Esophagus squamous epithelium (tissue), 5 donors: Measurements from ENCODE around the gene BCAR3. TPM values are rescaled to one million over a fixed set of nuclear protein-coding genes. Genes with fewer than 3 reads are reported as not detected.

Experiments used
- DNase-seq: peaks from one replicate; lab custom pipeline; 2025; lab: John Stamatoyannopoulos, UW
- H3K27ac ChIP-seq, 4 donors: fragments of 200-600 bp; sonication (generic); one replicate each; pipeline ENCODE4 v1.5.1; 2016 to 2019; ENCODE audit warnings: mild to moderate bottlenecking in 1 of 4
- H3K27me3 ChIP-seq, 4 donors: fragments of 200-600 bp; sonication (generic); 1 replicate in 3 of 4; 2 replicates in 1 of 4; pipeline versions ENCODE4 v1.5.1 to v1.6.0; 2017 to 2021; ENCODE audit warnings: antibody characterized with exemption in 1 of 4
- H3K36me3 ChIP-seq, 3 donors: fragments of 200-600 bp; sonication (generic); one replicate each; pipeline ENCODE4 v1.5.1; 2016 to 2019
- H3K4me1 ChIP-seq, 3 donors: fragments of 200-600 bp; sonication (generic); one replicate each; pipeline ENCODE4 v1.5.1; 2017 to 2019
- H3K4me3 ChIP-seq, 4 donors: fragments of 200-600 bp; sonication (generic); 1 replicate in 3 of 4; 2 replicates in 1 of 4; pipeline ENCODE4 v1.5.1; 2016 to 2019; ENCODE audit warnings: mild to moderate bottlenecking in 2 of 4, moderate library complexity in 1 of 4
- H3K9me3 ChIP-seq, 3 donors: fragments of 200-600 bp; sonication (generic); one replicate each; pipeline ENCODE4 v1.5.1; 2016 to 2019
- POLR2A ChIP-seq, 4 donors: fragments of 450-650 bp; IDR thresholded peaks; one replicate each; pipeline ENCODE4 v1.6.1; 2017; ENCODE audit warnings: antibody characterized with exemption in 4 of 4, mild to moderate bottlenecking in 4 of 4, moderate library complexity in 3 of 4
- WGBS, 2 donors: methylation state at CpG; one replicate each; pipeline ENCODE4 v1.1.5; 2018; 5-methylcytosine and 5-hydroxymethylcytosine counted together
- intact Hi-C: fragments of 100-400 bp; cut with DNase I; formaldehyde crosslinking; loops from one replicate; pipeline ENCODE4 v1.15.0; 2022
- total RNA-seq, 4 donors: library from RNA; depleted of rRNA; stranded (reverse); fragments of >200 nt; gene quantifications; one replicate each; pipeline ENCODE4 v1.1.0, GENCODE V29; 2016
- TF ChIP-seq, protein P1 (sequence below), 6 experiments: fragments of 450-650 bp in 4 of 6; fragments of 200-600 bp in 2 of 6; sonication (generic) in 2 of 6; IDR thresholded peaks; one replicate each; pipeline ENCODE4 v1.5.1; 2016 to 2019; ENCODE audit warnings: antibody characterized with exemption in 6 of 6, mild to moderate bottlenecking in 4 of 6, moderate library complexity in 4 of 6
- donor health status: DM: yes; HTN: yes; CAD: no.

Gene BCAR3
- total RNA-seq, 4 donors from 2014 or later = 6.9 to 17.5 (median 9.4) TPM

DNA sequence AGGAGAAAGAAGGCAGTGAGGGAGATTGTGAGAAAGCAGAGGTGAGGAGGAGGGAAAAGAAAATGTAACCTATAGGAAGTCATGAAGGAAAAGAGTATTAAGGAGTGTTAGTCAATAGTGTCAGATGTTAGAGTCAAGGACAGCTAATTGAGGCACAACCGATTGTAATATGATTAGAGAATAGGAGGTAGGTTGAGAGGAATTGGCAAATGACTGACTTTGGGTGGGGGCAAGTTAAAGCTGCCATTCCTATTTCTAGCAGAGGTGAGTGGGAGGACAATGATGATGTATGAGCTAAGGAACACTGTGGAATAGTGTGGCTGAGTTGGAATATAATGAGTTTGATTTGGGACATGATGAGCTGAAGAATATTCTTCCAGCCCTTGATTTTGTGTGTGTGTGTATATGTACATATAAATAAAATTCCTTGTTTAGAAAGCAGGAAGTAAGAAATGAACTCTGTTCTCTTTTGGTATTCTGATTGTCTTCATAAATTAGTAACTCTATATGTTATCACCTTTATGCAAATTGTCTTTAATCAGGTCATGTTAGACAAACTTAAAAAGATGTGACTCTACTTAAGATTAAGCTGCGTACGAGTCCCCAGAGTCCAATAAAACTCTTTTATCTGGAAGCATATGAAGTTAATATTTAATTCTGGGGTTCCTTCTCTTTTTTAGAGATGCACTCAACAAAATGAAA, 135.3 kb downstream of the BCAR3 start:
- intact Hi-C loops = no loop called here
- no peak overlapping the region for H3K4me3 ChIP-seq
- no peak overlapping the region for H3K27ac ChIP-seq
- no peaks in the 10 kb centered on the region for H3K4me1 ChIP-seq
- DNase-seq = no peak
- H3K9me3 ChIP-seq = no peaks in the 10 kb centered on the region
- no peaks in the 10 kb centered on the region for H3K27me3 ChIP-seq
- 93% methylated on average over 3 of the region's 3 CpGs for WGBS, 2 donors
- peaks cover 0 to 46% (median 2%) of the 10 kb centered on the region in 3 donors for H3K36me3 ChIP-seq
- no peak for TF ChIP-seq POLR2A (IDR thresholded peaks at IDR 0.05)
- TF ChIP-seq, protein P1, sequence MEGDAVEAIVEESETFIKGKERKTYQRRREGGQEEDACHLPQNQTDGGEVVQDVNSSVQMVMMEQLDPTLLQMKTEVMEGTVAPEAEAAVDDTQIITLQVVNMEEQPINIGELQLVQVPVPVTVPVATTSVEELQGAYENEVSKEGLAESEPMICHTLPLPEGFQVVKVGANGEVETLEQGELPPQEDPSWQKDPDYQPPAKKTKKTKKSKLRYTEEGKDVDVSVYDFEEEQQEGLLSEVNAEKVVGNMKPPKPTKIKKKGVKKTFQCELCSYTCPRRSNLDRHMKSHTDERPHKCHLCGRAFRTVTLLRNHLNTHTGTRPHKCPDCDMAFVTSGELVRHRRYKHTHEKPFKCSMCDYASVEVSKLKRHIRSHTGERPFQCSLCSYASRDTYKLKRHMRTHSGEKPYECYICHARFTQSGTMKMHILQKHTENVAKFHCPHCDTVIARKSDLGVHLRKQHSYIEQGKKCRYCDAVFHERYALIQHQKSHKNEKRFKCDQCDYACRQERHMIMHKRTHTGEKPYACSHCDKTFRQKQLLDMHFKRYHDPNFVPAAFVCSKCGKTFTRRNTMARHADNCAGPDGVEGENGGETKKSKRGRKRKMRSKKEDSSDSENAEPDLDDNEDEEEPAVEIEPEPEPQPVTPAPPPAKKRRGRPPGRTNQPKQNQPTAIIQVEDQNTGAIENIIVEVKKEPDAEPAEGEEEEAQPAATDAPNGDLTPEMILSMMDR (IDR thresholded peaks at IDR 0.05) = no peak

GRCh38 chr1:93542398-93542797, 139.2 kb downstream of the BCAR3 start:
- Histone ChIP-seq H3K4me1 (no peaks in the 10 kb centered on the region), H3K36me3 (peaks cover 0 to 9% (median 0%) of the 10 kb centered on the region in 3 donors), H3K9me3 (no peaks in the 10 kb centered on the region), H3K4me3 (no peak overlapping the region), H3K27ac (no peak overlapping the region), H3K27me3 (no peaks in the 10 kb centered on the region)
- intact Hi-C loops = no loop called here
- TF ChIP-seq, protein P1 (IDR thresholded peaks at IDR 0.05) = no peak
- TF ChIP-seq POLR2A (IDR thresholded peaks at IDR 0.05) = no peak
- 90 to 93% methylated on average over 1 of the region's 1 CpG for WGBS, 2 donors
- no peak for DNase-seq

- intact Hi-C loops = no loop called here
- Histone ChIP-seq H3K36me3 (peaks cover 0 to 6% (median 0%) of the 10 kb centered on the region in 3 donors), H3K27ac (no peak overlapping the region), H3K9me3 (no peaks in the 10 kb centered on the region), H3K4me1 (no peaks in the 10 kb centered on the region), H3K4me3 (no peak overlapping the region), H3K27me3 (no peaks in the 10 kb centered on the region)
- WGBS, 2 donors = 81% methylated on average over 4 of the region's 4 CpGs
- TF ChIP-seq, protein P1 (IDR thresholded peaks at IDR 0.05) = no peak
- no peak for TF ChIP-seq POLR2A (IDR thresholded peaks at IDR 0.05)
- no peak for DNase-seq
Observed at GRCh38 chr1:93541045-93541444, 140.6 kb downstream of the BCAR3 start.

GRCh38 chr1:93537924-93538323, 143.7 kb downstream of the BCAR3 start:
- Histone ChIP-seq H3K4me3 (no peak overlapping the region), H3K27ac (no peak overlapping the region), H3K9me3 (no peaks in the 10 kb centered on the region), H3K4me1 (no peaks in the 10 kb centered on the region), H3K27me3 (no peaks in the 10 kb centered on the region), H3K36me3 (no peaks in the 10 kb centered on the region)
- intact Hi-C loops = no loop called here
- TF ChIP-seq, protein P1 (IDR thresholded peaks at IDR 0.05) = no peak
- no peak for TF ChIP-seq POLR2A (IDR thresholded peaks at IDR 0.05)
- DNase-seq = no peak
- WGBS, 2 donors = 69 to 72% methylated on average over 2 of the region's 2 CpGs

DNA sequence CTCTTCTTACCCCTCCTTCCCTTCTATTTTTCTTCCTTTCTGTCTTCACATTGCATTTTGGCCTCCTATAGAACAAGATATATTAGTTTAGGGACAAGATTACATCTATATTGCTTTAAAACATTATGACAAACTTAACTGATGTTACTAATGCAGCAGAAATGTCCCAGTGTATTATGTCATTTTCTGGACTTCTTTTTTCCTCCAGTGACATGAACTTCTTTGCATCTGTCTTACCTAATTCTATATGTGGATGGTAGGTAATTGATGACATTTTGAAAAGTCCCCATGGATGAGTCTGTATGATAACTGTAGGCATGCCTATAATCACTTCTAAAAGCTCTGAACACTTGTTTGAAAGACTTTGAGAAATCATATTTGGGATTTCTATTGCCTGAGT, 144.2 kb downstream of the BCAR3 start:
- H3K4me1 ChIP-seq = no peaks in the 10 kb centered on the region
- no peaks in the 10 kb centered on the region for H3K27me3 ChIP-seq
- no peak for DNase-seq
- TF ChIP-seq POLR2A (IDR thresholded peaks at IDR 0.05) = no peak
- TF ChIP-seq, protein P1 (IDR thresholded peaks at IDR 0.05) = no peak
- H3K27ac ChIP-seq = no peak overlapping the region
- H3K9me3 ChIP-seq = no peaks in the 10 kb centered on the region
- intact Hi-C loops = no loop called here
- no peaks in the 10 kb centered on the region for H3K36me3 ChIP-seq
- H3K4me3 ChIP-seq = no peak overlapping the region
